GM15510 (cell line): Measurements from ENCODE around the gene TBC1D17.

Source experiments
- POLR2A ChIP-seq: IDR thresholded peaks from 3 replicates; pipeline ENCODE4 v1.6.1; 2011; ENCODE audit warnings: borderline replicate concordance; ENCODE audit not compliant: insufficient read length; ENCODE audit errors: extremely low read depth

Gene TBC1D17

DNA sequence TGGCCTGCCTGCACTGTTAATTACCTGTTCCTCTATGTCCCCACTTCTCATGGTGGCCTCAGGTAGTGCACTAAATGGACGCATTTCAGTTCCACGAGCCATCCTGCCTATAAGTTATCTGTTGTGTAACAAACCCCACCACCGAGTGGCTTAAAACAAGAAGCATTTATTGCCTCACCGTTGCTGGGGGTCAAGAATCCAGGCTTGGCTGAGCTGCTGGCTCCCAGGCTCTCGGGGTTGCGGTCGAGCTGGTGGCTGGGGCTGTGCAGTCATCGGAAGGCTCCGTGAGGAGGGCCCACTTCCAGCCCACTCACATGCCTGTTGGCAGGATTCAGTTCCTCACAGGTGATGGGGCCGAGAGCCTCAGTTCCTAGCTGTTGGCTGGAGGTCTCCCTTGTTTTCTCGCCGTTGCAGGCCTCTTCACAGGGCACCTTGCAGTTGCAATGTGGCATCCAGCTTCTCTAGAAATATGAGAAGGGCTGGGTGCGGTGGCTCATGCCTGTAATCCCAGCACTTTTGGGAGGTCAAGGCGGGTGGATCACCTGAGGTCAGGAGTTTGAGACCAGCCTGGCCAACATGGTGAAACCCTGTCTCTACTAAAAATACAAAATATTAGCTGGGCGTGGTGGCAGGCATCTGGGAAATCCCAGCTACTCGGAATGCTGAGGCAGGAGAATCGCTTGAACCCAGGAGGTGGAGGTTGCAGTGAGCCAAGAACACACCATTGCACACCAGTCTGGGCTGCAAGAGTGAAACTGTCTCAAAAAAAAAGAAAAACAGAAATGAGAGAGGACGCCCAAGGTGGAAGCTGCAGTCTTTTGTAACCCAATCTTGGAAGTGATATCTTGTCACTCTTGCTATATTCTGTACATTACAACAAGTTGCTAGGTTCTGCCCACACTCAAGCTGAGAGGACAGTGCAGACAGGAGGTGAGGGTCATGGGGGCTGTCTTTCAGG, 33.1 kb upstream of the TBC1D17 start:
- TF ChIP-seq POLR2A, result no peak

DNA sequence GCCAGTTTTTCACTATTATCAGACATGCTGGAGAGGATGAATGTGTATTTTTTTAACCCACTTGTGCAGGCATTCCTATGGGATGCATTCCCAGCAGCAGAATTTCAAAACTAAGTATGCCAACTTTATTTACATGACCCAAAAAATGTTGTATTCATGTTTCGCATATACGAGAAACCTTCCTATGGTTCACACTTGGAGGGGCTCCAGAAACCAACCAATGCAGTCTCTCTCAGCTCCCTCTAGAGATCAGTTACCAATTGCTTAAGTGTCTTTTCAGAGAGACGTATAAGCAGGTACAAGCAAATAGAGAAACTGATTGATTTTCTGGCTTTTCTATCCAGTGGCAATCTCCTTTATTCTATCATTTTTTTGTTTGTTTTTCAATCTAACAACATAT, 32.1 kb upstream of the TBC1D17 start:
- TF ChIP-seq POLR2A, result no peak

DNA sequence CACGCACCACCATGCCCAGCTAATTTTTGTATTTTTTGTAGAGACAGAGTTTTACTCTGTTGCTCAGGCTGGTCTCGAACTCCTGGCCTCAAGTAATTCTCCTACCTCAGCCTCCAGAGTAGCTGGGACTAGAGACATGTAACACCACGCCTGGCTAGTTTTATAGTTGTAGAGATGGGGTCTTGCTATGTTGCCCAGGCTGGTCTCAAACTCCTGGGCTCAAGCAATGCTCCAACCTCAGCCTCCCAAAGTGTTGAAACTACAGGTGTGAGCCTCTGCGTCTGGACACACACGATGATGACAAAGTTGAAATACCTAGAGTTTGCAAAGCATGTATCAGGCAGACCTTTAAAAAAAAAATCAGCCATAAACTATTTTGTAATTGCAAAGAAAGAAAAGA, 31.1 kb upstream of the TBC1D17 start:
- no peak for TF ChIP-seq POLR2A

DNA sequence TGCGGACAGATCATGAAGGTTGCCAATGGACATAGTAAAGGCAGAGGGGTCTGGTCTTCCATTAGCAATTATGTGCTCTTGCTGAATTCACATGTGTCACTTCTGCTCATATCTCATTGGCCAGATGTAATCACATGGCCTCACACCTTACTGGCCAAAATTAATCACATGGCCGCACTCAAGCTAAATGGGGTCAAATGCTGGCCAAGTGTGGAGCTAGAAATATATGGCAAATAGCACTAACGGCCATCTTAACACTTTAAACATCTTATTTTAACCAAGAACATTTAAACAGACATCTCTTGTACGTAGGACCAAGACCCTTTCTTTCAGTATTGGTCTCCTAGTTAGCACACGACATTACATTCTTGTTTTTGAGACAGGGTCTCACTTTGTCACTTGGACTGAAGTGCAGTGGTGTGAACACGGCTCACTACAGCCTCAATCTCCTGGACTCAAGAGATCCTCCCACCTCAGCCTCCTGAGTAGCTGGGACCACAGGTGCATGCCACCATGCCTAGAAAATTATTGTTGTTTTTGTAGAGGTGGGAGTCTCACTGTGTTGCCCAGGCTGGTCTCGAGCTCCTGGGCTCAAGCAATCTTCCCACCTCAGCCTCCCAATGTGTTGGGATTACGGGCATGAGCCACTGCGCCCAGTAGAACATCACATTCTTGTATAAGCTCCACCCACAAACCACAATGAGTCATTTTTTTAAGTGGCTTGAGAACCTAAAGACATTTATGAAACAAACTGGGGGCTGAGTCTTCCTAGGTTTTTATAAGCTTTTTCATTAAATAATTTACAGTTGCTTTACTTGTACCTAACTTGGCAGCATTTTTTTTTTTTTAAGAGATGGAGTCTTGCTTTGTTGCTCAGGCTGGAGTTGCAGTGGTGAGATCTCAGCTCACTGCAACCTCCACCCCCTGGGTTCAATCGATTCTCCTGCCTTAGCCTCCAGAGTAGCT, 29.5 kb upstream of the TBC1D17 start:
- TF ChIP-seq POLR2A, result no peak

DNA sequence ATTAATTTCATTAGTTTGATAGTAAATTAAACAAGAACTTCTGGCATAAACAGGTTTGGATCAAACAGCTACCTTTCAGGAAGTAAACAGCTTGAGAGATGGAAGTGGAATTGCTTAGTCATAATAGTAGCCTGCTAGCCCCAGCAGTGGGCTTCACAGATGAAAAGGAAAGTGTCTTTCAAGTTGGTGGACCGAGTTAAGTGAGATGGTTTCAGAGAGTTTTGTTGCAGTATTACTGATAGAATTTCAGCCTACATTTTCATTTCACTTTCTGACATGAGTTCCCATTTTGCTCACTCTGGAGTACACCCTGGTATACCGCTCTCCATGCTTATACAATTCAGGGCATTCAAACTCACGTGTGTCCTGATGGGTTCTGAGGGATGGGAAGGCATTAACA, 28.6 kb upstream of the TBC1D17 start:
- no peak for TF ChIP-seq POLR2A

DNA sequence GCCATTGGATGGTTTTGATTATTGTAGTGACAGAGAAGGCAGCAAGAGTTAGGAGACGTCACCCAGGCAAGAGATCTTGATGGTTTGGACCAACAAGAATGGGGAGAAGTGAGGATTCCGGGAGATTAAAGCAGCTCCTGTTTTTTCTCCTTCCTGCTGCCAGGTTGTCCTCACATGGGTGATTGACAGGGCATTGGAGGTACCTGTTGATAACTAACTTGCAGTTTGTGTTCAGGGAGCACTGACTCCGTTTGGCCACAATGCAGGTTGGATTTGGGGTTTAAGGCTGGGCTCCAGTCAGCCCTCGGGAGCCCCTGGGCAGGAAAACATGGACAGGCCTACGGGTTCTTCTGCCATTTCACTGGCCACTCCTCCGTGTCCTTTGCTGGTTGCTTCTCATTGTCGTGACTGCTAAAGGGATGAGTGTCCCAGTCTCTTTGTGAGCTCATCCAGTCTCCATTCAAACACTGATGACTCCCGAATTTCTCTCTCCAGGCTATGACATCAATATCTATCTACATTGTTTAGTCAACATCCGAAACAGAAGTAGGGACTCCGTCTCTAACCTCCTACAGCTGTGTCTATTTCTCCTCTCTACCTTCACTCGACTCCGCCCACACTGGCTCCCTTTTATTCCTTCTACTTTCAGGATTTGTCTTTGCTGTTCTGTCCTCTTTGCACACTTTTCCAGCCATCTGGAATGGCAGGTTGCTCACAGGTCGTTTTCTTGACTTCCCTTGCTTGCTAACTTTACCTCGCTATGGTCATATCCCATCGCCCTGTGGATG, 27.9 kb upstream of the TBC1D17 start:
- no peak for TF ChIP-seq POLR2A

DNA sequence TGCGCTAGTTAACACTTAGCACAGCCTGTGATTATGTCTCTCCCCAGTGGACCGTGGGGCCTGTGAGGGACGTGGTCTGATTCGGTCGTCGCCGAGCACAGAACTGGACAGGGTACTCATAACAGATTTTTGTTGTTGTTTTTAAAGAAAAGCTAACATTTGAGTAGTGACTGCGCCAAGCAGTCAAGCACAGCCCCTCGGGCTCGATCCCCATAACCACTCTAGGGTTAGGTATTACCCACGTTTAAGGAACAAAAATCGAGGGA, 27.3 kb upstream of the TBC1D17 start:
- no peak for TF ChIP-seq POLR2A

DNA sequence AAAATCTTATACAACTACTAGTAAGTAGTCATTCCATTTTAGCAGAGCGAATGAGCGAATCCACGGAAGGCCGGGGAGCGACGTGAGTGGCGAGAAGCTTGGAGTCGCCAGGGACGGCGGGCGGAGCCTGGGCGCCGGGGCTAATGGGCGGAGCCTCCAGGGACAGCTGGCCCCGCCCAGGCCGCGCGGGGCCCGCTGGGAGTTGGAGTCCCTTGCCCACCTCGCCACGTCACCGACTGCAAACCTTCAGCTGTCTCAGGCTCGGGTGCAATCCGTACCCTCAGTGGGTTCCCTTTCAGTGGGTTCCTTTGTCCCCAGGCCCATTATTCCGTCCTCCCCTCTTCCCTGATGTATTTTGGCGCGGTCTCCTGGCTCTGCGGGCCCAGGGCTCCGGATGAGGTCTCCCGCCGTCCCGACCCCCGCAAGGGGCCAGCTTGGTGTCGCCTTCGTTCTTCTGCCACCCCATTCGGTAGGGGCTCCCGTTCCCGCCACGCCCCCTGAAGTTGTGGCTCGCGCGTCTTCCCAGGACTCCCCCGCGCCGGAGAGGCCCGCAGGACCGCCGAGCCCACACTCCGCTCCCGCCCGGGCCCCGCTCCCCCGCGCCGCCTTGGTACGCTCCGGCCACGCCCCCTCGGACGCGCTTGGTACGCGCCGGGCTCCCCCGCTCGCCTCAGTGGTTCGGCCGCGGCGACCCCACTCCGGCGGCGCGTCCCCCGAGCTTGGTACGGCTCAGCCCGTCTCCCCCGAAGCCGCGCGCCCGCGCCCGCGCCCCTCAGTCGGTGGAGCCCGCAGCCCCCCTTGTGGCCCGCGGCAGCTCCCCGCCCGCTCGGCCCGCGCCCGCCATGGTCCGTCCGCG, 26.8 kb upstream of the TBC1D17 start, which contains the start of gene PTOV1:
Gene PTOV1 (plus strand): TSS at position 673 of the 856 bp plus-strand sequence.
- peak; percentile 60 for TF ChIP-seq POLR2A

DNA sequence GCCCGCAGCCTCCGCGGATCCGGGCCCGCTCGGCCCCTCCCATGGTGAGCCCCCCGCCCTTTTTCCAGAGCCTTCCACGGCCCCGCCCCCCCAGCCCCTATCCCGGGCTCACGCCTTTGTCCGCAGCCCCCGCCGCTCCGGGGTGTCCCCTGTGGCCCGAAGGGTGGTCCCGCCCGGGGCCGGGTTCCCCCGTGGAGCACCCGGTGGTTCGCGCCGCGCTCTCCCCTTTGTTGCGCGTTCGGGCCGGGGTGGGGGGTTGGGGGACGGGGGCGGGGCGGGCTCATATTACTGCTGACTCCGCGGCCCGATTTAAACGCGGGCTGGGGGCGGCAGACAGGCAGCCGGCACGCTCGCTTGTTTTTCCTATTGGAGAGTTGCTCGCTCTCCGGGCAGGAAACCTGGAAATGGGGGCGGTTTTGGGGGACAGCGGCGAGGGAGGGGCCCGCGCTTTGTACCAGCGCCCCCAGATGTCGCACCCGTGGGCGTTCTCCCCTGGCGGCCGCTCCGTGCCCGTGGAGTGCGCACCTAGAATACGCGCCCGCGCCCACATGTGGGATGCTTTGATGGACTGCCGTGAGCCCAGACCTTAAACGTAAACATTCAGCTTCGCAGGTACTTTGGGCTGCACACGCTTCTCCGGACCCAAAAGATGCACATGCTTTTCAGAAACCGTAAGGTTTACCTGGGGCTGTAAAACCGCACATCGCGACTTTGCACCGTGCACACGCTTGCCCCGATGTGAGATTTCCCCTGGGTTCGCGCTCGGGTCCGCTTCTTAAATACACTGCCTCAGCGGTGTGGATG, 25.8 kb upstream of the TBC1D17 start:
- no peak for TF ChIP-seq POLR2A

DNA sequence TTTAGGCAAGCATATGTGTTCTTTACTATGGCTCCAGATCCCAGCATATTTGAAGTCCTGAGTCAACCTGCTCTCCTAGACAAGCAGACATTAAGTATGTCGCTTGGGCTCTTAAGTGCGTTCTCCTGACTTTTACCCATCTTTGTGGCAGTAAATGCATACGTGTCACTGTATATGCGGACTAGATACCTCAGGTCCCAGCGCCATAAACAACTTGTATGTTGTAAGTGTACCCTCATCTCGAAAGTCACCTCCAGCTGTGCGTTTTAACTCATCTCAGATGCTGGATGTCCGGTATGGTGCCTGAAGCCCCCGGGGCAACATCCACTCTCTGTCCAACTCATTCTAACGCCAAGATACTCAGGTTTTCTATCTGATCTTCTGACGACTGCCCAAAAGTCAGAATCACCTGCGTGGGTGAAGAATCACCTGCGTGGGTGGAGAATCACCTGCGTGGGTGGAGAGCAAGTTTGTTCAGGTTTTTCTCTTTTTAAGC, 24.8 kb upstream of the TBC1D17 start:
- no peak for TF ChIP-seq POLR2A

DNA sequence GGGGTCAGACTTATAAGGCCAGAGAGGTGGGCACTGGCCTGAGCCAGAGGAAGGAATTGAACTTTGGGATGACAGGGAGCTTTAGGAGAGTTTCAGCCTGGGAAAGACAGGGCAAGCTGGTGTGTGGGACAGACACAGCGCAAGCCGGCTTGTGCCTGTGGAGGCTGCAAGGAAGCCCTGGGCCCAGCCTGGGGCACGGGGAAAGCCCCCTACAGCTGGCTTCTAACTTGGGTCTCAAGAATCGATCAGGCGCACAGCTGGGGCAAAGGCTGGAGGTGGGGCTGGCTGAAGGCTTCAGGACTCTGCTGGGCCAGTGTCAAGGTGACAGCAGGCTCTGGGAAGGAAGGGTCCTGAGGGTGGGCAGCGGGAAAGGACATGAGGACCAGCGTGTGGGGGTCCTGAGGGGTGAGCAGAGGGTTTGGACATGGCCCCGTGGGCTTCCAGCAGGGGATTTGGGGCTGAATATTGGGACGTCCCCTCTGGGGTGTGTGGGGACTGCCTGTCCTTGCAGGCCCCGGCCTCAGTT, 23.6 kb upstream of the TBC1D17 start:
- TF ChIP-seq POLR2A, result no peak

DNA sequence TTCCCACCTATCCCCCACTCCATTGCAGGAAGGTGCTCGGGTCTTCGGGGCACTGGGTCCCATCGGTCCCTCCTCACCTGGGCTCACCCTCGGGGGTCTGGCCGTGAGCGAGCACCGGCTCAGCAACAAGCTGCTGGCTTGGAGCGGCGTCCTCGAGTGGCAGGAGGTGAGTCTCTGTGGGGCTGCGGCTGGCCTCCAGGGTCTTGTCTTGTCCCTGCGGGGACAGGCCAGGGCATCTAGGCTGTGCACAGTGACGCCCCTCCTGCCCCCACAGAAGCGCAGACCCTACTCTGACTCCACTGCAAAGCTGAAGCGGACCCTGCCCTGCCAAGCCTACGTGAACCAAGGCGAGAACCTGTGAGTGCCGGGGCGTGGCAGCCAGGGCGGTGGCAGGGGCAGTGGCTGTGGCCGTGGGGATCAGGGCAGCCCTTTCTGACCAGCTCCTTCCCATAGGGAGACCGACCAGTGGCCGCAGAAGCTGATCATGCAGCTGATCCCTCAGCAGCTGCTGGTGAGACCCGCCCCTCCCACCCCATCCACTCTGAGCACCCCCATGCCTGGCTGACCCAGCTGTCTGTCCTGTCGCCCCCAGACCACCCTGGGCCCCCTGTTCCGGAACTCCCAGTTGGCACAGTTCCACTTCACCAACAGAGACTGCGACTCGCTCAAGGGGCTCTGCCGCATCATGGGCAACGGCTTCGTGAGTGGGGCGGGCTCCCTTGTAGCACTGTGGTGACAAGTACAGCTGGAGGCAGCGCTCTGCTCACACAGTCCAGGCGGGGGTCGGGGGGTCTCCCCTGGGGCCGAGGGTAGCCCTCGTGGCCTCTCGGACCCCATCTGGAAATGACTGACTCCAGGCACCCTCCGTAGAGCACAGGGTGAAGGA, 22.9 kb upstream of the TBC1D17 start:
- no peak for TF ChIP-seq POLR2A

DNA sequence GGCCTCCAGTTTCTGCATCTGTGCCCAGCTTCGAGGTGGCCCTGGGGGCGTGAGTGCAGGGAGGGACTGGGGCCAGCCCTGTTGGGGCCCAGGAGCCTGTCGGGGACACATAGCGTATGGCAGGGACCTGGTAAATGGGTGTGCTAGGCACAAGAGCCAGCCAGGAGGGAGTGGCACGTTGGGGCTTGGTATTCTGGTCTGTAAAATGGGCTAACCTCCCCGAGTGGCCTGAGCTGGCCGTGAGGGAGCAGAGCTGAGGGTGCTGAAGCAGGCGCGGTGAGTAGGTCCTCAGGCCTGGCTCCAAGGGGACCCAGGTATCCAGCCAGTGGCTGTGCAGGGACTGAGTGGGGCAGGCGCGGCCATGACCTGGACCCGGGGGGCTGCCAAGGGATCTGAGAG, 22.2 kb upstream of the TBC1D17 start:
- no peak for TF ChIP-seq POLR2A
